Activated B cell treated with CpG ODN at 0.5 μM for 24 hours (primary cell): ENCODE measurements around the gene ONECUT1. TPM values are rescaled to one million over a fixed set of nuclear protein-coding genes. Genes with fewer than 3 reads are reported as not detected.
"Not testable (repeated sequence)": the region's sequence is repeated elsewhere in the genome, so short reads cannot be mapped to it uniquely, and the experiment has no call there.

ENCODE experiments used
- ATAC-seq: fragments of 200-7000 bp; cut with Tn5 transposase; one replicate; pipeline ENCODE4 v1.10.0; 2021; ENCODE audit warnings: low read depth, mild to moderate bottlenecking, moderate library complexity
- CTCF ChIA-PET: fragments of 350-600 bp; sonication (Branson Sonifier 250); formaldehyde crosslinking; loops from one replicate; lab custom pipeline; 2021; ENCODE audit warnings: antibody characterized with exemption; lab: Charles Lee
- POLR2A ChIA-PET: fragments of 350-600 bp; sonication (Branson Sonifier 250); formaldehyde crosslinking; loops from one replicate; lab custom pipeline; 2021; ENCODE audit warnings: antibody characterized with exemption; lab: Charles Lee
- DNase-seq: peaks from one replicate; pipeline ENCODE4 v3.0.0; 2022
- H3K27ac Mint-ChIP-seq: one replicate; pipeline ENCODE4 v1.8.0; 2020; ENCODE audit warnings: mixed read lengths
- H3K27me3 Mint-ChIP-seq: one replicate; pipeline ENCODE4 v1.8.0; 2021; ENCODE audit warnings: mixed read lengths
- H3K36me3 Mint-ChIP-seq: one replicate; pipeline ENCODE4 v1.8.0; 2021; ENCODE audit warnings: low read depth, mixed read lengths
- H3K4me1 Mint-ChIP-seq: one replicate; pipeline ENCODE4 v1.8.0; 2021; ENCODE audit warnings: mixed read lengths
- H3K4me3 Mint-ChIP-seq: one replicate; pipeline ENCODE4 v1.8.0; 2020; ENCODE audit warnings: mild to moderate bottlenecking, mixed read lengths
- H3K9me3 Mint-ChIP-seq: one replicate; pipeline ENCODE4 v1.8.0; 2020; ENCODE audit warnings: mixed read lengths
- intact Hi-C: fragments of 100-400 bp; cut with micrococcal nuclease; formaldehyde crosslinking; loops from one replicate; pipeline ENCODE4 v1.15.1; 2024
- total RNA-seq: library from RNA; stranded (reverse); gene quantifications from 2 replicates; pipeline ENCODE4 v1.2.3, GENCODE V29; 2022
- TF ChIP-seq, protein P1 (sequence below): fragments of 200-600 bp; IDR thresholded peaks from one replicate; pipeline ENCODE4 v1.8.0; 2022; ENCODE audit warnings: antibody characterized with exemption, mild to moderate bottlenecking

ONECUT1 gene
- total RNA-seq, result 0.44 TPM in 1 of 2 replicates, not detected in the other

DNA sequence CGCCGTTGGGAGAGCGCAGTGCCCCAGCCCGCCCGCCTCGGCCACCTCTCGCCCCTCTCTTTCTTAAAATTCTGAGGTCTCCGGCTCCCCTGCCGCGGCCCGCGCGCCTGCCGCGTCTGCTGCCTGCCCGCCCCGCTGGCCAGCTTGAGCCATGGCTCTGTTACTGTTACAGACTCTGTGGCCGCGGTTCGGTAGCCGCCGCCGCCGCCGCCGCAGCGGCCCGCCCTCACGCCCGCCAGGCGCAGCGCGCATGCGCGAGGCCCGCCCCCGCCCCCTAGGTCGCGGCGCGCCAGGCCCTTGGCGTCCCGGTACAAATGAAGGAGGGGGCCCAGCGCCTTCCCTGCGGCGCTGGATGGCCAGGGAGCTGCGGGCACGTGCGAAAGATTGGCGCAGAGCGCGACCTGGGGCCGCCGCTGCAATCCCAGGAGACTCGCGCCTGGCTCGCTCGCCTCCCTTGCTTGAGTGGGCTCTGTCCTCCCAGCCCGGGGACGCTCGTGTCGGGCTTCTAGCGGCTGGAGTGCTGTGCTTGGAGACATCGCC is at the start of gene ONECUT1:
Gene ONECUT1, minus strand, starts transcription at position 168 of the 540 bp plus-strand sequence. CDS start 452 bp downstream, outside the sequence.
- TF ChIP-seq, protein P1, sequence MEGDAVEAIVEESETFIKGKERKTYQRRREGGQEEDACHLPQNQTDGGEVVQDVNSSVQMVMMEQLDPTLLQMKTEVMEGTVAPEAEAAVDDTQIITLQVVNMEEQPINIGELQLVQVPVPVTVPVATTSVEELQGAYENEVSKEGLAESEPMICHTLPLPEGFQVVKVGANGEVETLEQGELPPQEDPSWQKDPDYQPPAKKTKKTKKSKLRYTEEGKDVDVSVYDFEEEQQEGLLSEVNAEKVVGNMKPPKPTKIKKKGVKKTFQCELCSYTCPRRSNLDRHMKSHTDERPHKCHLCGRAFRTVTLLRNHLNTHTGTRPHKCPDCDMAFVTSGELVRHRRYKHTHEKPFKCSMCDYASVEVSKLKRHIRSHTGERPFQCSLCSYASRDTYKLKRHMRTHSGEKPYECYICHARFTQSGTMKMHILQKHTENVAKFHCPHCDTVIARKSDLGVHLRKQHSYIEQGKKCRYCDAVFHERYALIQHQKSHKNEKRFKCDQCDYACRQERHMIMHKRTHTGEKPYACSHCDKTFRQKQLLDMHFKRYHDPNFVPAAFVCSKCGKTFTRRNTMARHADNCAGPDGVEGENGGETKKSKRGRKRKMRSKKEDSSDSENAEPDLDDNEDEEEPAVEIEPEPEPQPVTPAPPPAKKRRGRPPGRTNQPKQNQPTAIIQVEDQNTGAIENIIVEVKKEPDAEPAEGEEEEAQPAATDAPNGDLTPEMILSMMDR, result no peak
- POLR2A ChIA-PET, result no interaction called here
- CTCF ChIA-PET, result interaction anchor here (0.7 kb wide), 1 partner anchor 10 kb away, joined by 4 read pairs; no protein-coding TSS in a partner anchor
- intact Hi-C loops, result loop anchor here (1.0 kb wide), 1 partner anchor 8 kb away; no protein-coding TSS in a partner anchor
- peak within 1 kb of the TSS; percentile 75 for H3K4me3 Mint-ChIP-seq
- DNase-seq (peak; percentile 74), ATAC-seq (peak; percentile 73)
- no peak within 1 kb of the TSS for H3K27ac Mint-ChIP-seq
- peaks cover 29% of the 10 kb centered on the region for H3K4me1 Mint-ChIP-seq
- H3K9me3 Mint-ChIP-seq, result peaks cover 4% of the 10 kb centered on the region
- H3K36me3 Mint-ChIP-seq, result no peaks in the 10 kb centered on the region
- peaks cover 64% of the 10 kb centered on the region for H3K27me3 Mint-ChIP-seq

DNA sequence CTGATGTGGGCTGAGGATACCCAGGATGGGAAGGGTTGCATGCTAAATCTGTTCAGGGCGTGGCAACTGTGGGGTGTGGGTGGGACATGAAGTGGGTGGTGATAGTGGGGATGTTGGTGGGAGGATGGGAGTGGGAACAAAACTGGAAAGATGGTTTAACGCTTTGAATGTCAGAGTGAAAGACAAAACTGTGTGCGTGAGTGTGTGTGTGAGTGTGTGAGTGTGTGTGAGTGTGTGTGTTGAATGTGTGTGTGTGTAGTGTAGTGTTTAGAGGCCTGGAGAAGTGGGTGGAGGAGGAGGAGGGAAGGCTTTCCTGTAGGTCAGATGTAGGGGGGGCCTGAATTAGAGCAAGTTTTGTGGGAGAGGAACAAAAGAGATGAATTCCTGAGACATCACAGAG is 44.2 kb upstream of the ONECUT1 start:
- DNase-seq, result no peak
- no peak overlapping the region for H3K27ac Mint-ChIP-seq
- peaks cover 6% of the 10 kb centered on the region for H3K27me3 Mint-ChIP-seq
- no peaks in the 10 kb centered on the region for H3K4me1 Mint-ChIP-seq
- H3K4me3 Mint-ChIP-seq, result no peak overlapping the region
- no peaks in the 10 kb centered on the region for H3K36me3 Mint-ChIP-seq
- ChIA-PET POLR2A (no interaction called here), CTCF (no interaction called here)
- intact Hi-C loops, result no loop called here
- no peak for ATAC-seq
- TF ChIP-seq, protein P1, result no peak
- no peaks in the 10 kb centered on the region for H3K9me3 Mint-ChIP-seq

GRCh38 chr15:52824169-52824942 is 34.2 kb upstream of the ONECUT1 start:
- POLR2A ChIA-PET, H3K4me1 Mint-ChIP-seq, H3K9me3 Mint-ChIP-seq, H3K36me3 Mint-ChIP-seq, DNase-seq, intact Hi-C loops, H3K27ac Mint-ChIP-seq, CTCF ChIA-PET, H3K4me3 Mint-ChIP-seq, ATAC-seq: not testable (repeated sequence)
- peaks cover 52% of the 10 kb centered on the region for H3K27me3 Mint-ChIP-seq

- ChIA-PET POLR2A (no interaction called here), CTCF (no interaction called here)
- no peaks in the 10 kb centered on the region for H3K36me3 Mint-ChIP-seq
- intact Hi-C loops, result no loop called here
- H3K27ac Mint-ChIP-seq, result no peak overlapping the region
- peaks cover 63% of the 10 kb centered on the region for H3K27me3 Mint-ChIP-seq
- DNase-seq (no peak), ATAC-seq (no peak)
- no peak overlapping the region for H3K4me3 Mint-ChIP-seq
- H3K9me3 Mint-ChIP-seq, result no peaks in the 10 kb centered on the region
- TF ChIP-seq, protein P1, result no peak
- H3K4me1 Mint-ChIP-seq, result no peaks in the 10 kb centered on the region
These were observed 32.3 kb upstream of the ONECUT1 start for GRCh38 chr15:52822475-52822874.

DNA sequence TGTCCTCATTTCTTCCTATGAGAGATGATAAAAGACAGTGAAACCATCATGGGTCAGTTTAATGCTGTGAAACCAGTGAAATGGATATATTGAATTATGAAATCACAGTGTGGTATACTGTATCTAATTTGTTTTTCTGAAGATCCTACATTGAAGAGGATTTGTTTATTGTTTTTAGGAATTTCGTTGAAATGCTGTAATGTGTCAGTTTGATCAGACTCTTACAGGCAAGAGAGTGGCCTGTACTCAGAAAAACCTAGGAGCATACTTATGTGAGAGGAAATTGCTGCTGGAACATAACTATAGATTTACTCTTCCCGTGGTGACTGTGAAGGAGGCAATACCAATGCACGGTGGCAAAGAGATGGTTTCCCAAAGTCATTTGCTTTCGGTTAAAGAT is 29.1 kb upstream of the ONECUT1 start:
- TF ChIP-seq, protein P1, result no peak
- H3K27ac Mint-ChIP-seq, result no peak overlapping the region
- intact Hi-C loops, result no loop called here
- H3K4me1 Mint-ChIP-seq, result no peaks in the 10 kb centered on the region
- H3K36me3 Mint-ChIP-seq, result no peaks in the 10 kb centered on the region
- ChIA-PET CTCF (no interaction called here), POLR2A (no interaction called here)
- H3K27me3 Mint-ChIP-seq, result peaks cover 55% of the 10 kb centered on the region
- ATAC-seq, result no peak
- no peak overlapping the region for H3K4me3 Mint-ChIP-seq
- no peak for DNase-seq
- peaks cover 4% of the 10 kb centered on the region for H3K9me3 Mint-ChIP-seq

- H3K9me3 Mint-ChIP-seq, H3K4me1 Mint-ChIP-seq, CTCF ChIA-PET, H3K36me3 Mint-ChIP-seq, intact Hi-C loops, ATAC-seq, H3K27ac Mint-ChIP-seq, DNase-seq, H3K4me3 Mint-ChIP-seq, POLR2A ChIA-PET: not testable (repeated sequence)
- H3K27me3 Mint-ChIP-seq, result peaks cover 50% of the 10 kb centered on the region
These were observed 25.8 kb upstream of the ONECUT1 start for GRCh38 chr15:52815899-52816298.
